NCI-H187 treated with DMSO at 0.1 percent for 48 hours (cell line): ENCODE measurements around the gene UNC5B.
"Not testable (repeated sequence)": the region's sequence is repeated elsewhere in the genome, so short reads cannot be mapped to it uniquely, and the experiment has no call there.

Experiments
- DNase-seq: peaks from one replicate; lab custom pipeline; 2025; lab: John Stamatoyannopoulos, UW

UNC5B gene

DNA sequence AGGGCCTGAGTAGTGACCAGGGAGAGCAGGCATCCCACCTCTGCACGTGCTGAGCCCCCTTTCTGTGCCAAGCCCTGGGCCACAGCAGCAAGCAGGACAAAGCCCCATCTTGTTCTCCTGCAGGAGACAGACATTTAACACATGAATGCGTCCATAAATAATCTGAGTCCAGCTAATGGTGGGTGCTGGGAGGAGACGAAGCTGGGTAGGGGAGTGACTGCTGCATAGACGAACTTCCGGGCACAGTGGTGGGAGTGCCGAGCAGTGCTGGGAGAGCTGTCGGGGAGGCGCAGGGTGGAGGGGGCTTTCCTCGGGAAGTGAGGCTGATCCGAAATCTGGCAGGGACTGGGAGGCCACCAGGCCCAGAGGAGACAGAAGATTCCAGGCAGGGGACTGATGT, 71.5 kb downstream of the UNC5B start:
- DNase-seq, result no peak

GRCh38 chr10:71284544-71285179, 72.3 kb downstream of the UNC5B start:
- DNase-seq, result no peak

- no peak for DNase-seq
These were observed 72.8 kb downstream of the UNC5B start for GRCh38 chr10:71285180-71285545.

GRCh38 chr10:71285986-71286385, 73.6 kb downstream of the UNC5B start:
- no peak for DNase-seq

GRCh38 chr10:71286521-71287294, 74.3 kb downstream of the UNC5B start:
- DNase-seq, result no peak

- no peak for DNase-seq
These were observed 75.1 kb downstream of the UNC5B start for GRCh38 chr10:71287456-71287855.

DNA sequence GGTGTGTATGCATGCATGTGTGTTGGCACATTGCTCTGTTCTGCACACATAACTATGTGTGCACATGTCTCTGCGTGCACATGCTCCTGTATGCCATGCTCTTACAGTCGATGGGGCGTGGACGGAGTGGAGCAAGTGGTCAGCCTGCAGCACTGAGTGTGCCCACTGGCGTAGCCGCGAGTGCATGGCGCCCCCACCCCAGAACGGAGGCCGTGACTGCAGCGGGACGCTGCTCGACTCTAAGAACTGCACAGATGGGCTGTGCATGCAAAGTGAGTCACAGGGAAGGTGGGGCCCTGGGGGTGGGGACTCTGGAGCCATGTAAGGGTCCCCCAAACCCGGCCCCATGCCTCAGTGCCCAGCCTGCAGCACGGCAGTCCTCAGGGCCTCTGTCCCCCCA, 76.1 kb downstream of the UNC5B start:
- no peak for DNase-seq

- no peak for DNase-seq
These were observed 77.2 kb downstream of the UNC5B start for GRCh38 chr10:71289421-71290130.

DNA sequence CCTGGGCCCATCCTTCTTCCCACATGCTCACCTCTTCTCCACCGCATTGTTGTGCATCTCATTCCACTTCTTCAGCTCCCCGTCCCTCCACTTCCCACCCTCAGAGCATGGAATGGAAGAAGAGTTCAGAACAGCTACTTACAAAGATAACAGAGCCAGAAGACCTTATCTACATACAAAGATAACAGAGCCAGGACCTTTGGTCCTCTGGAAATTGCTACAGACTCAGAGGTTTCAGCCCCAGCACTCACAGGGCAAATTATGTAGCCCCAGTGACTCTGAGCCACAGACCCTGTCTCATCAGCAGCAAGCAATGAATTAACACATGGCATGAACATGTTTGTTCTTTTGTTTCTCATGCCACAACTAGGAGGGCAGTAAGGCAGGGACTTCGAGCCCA, 78.0 kb downstream of the UNC5B start:
- no peak for DNase-seq

GRCh38 chr10:71290806-71291527, 78.6 kb downstream of the UNC5B start:
- DNase-seq, result no peak

DNA sequence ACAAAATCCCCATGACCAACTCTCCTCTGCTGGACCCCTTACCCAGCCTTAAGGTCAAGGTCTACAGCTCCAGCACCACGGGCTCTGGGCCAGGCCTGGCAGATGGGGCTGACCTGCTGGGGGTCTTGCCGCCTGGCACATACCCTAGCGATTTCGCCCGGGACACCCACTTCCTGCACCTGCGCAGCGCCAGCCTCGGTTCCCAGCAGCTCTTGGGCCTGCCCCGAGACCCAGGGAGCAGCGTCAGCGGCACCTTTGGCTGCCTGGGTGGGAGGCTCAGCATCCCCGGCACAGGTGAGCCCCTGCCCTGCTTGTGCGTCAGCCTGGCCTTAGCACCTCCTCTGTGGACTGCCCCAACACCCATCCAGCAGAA, 79.1 kb downstream of the UNC5B start:
- DNase-seq, result no peak

GRCh38 chr10:71292624-71293445, 80.5 kb downstream of the UNC5B start:
- no peak for DNase-seq

DNA sequence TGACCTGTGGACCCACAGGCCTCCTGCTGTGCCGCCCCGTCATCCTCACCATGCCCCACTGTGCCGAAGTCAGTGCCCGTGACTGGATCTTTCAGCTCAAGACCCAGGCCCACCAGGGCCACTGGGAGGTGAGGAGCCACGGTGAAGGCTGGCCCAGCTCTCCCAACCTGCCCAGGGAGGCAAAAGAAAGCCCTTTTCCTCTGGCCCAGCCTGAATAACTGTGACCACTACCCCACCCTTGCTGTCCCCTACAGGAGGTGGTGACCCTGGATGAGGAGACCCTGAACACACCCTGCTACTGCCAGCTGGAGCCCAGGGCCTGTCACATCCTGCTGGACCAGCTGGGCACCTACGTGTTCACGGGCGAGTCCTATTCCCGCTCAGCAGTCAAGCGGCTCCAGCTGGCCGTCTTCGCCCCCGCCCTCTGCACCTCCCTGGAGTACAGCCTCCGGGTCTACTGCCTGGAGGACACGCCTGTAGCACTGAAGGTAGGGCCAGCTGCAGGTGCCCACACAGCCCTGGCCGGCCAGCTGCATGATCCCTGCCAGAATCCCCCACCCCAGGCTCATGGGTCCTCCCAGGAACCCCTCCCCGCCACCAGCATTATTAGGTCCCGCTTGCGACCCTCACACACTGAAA, 81.2 kb downstream of the UNC5B start:
- no peak for DNase-seq

- no peak for DNase-seq
These were observed 81.8 kb downstream of the UNC5B start for GRCh38 chr10:71294091-71294561.

- no peak for DNase-seq
These were observed 82.5 kb downstream of the UNC5B start for GRCh38 chr10:71294856-71295255.

GRCh38 chr10:71295641-71296040, 83.3 kb downstream of the UNC5B start:
- no peak for DNase-seq

- no peak for DNase-seq
These were observed 83.7 kb downstream of the UNC5B start for GRCh38 chr10:71296086-71296485.

GRCh38 chr10:71296811-71297210, 84.4 kb downstream of the UNC5B start:
- DNase-seq, result not testable (repeated sequence)

- DNase-seq, result no peak
These were observed 85.0 kb downstream of the UNC5B start for GRCh38 chr10:71297343-71297742.

- no peak for DNase-seq
These were observed 86.9 kb downstream of the UNC5B start for GRCh38 chr10:71299071-71299785.
